ENCODE results near the gene ARHGEF28. TPM values are rescaled to one million over a fixed set of nuclear protein-coding genes. Genes with fewer than 3 reads are reported as not detected.

Gene ARHGEF28
- total RNA-seq, 1 donor from 2014 or later: 0.11 TPM

DNA sequence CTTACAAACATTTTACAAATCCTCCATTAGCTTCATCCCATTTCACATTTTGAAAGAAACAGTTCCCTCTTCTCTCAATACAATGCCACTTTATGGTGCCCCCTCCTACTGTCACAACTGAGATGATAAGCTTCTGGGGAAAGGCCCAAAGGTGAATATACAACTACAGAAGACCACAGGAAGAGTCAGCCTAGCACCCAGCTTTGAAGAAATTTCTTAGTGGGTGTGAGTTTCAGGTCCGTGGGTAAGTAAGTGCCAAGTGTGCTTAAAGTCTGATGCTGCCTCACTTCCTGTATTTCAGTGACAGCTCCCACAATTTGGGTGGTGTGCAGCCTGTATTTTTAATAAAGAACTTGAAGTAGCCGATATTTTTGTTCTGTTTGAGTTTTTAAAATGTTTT is 68.1 kb downstream of the ARHGEF28 start:
- no peak for DNase-seq (ENCODE audit: low spot score)
- H3K9me3 Mint-ChIP-seq: no peaks in the 10 kb centered on the region
- peaks cover 7% of the 10 kb centered on the region for H3K27me3 Mint-ChIP-seq (ENCODE audit: low read depth)
- no peak overlapping the region for H3K27ac Mint-ChIP-seq
- no peaks in the 10 kb centered on the region for H3K36me3 Mint-ChIP-seq (ENCODE audit: low read depth)
- H3K4me1 Mint-ChIP-seq (ENCODE audit: low read depth): peaks cover 26% of the 10 kb centered on the region
- intact Hi-C loops (cut with micrococcal nuclease): no loop called here
- no peak overlapping the region for H3K4me3 Mint-ChIP-seq (ENCODE audit: low read depth)

DNA sequence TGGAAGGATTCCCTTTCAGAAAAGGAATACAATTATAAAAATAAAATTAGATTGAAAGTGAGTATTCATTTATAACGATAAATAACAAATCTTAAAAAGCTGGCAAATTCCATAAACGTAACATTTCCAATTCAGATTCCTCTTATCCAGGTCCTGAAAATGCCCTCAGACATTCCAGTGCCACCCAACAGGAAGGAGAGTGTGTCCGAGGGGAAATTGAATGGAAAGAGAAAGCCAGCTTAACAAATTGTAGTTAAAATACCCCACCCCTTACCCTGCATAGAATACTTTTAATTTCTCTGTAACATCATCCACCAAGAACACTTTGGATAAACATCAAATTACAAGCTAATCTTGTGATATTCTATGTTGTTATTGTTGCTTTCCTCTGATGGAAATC is 72.0 kb downstream of the ARHGEF28 start:
- H3K4me1 Mint-ChIP-seq (ENCODE audit: low read depth): peaks cover 24% of the 10 kb centered on the region
- peaks cover 20% of the 10 kb centered on the region for H3K27me3 Mint-ChIP-seq (ENCODE audit: low read depth)
- no peaks in the 10 kb centered on the region for H3K9me3 Mint-ChIP-seq
- no peak overlapping the region for H3K4me3 Mint-ChIP-seq (ENCODE audit: low read depth)
- intact Hi-C loops (cut with micrococcal nuclease): no loop called here
- no peaks in the 10 kb centered on the region for H3K36me3 Mint-ChIP-seq (ENCODE audit: low read depth)
- no peak for DNase-seq (ENCODE audit: low spot score)
- no peak overlapping the region for H3K27ac Mint-ChIP-seq

DNA sequence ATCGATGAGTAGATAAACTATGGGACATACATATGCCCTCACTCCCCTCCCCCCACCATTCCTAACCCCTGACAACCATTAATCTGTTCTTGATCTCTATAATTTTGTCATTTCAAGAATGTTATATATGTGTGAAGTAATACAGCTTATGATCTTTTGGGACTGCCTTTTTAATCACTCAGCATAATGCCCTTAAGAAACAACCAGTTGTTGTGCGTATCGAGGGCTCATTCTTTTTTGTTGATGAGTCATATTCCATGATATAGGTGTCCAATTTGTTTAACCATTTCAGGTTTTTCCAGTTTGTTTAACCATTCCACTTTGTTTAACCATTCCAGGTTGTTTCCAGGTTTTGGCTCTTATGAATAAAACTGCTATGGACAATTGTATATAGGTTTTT is 75.6 kb downstream of the ARHGEF28 start:
- H3K4me3 Mint-ChIP-seq (ENCODE audit: low read depth): no peak overlapping the region
- H3K27ac Mint-ChIP-seq: no peak overlapping the region
- no peak for DNase-seq (ENCODE audit: low spot score)
- intact Hi-C loops (cut with micrococcal nuclease): no loop called here
- peaks cover 22% of the 10 kb centered on the region for H3K27me3 Mint-ChIP-seq (ENCODE audit: low read depth)
- H3K4me1 Mint-ChIP-seq (ENCODE audit: low read depth): no peaks in the 10 kb centered on the region
- H3K36me3 Mint-ChIP-seq (ENCODE audit: low read depth): no peaks in the 10 kb centered on the region
- no peaks in the 10 kb centered on the region for H3K9me3 Mint-ChIP-seq

DNA sequence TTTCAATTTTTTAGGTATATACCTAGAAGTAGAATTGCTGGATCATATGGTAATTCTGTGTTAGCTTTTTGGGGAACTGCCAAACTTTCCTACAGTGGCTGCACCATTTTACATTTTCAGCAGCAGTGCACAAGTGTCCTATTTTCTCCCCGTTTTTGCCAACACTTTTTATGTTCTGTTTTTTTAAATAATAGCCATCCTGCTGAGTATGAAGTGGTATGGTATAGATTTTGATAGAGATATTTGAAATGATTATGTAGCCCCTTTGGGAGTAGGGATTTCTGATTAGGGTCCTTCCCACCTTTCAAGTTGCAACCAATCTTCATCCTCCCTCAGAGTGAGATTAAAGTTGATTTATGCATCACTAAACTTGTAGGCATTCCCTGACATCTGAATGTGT is 76.5 kb downstream of the ARHGEF28 start:
- H3K27me3 Mint-ChIP-seq (ENCODE audit: low read depth): peaks cover 22% of the 10 kb centered on the region

DNA sequence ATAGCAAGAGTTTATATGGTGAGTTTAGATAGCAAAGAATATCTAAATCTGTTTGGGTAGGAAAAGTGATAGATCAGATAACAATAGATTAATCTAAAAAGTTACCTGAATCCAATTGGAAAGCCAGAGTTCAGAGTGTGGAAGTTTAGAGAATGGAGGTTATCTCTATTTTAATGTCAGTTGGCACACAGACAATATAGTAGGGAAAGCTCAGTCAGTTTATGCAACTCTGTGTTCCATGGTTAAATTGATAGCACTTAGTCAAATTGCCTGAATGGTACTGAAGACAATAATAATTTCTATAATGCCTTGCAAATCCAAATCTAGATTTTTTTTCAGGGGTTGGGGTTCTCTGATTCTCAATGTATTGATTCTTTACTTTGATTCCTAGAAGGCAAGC is 77.0 kb downstream of the ARHGEF28 start:
- no peak for DNase-seq (ENCODE audit: low spot score)
- intact Hi-C loops (cut with micrococcal nuclease): no loop called here
- Mint-ChIP-seq H3K9me3 (no peaks in the 10 kb centered on the region), H3K36me3 (ENCODE audit: low read depth) (no peaks in the 10 kb centered on the region), H3K27ac (no peak overlapping the region), H3K4me3 (ENCODE audit: low read depth) (no peak overlapping the region), H3K27me3 (ENCODE audit: low read depth) (peaks cover 22% of the 10 kb centered on the region), H3K4me1 (ENCODE audit: low read depth) (no peaks in the 10 kb centered on the region)

More for the DNA sequence above, 76.5 kb downstream of the ARHGEF28 start:
- no peak for DNase-seq (ENCODE audit: low spot score)
- Mint-ChIP-seq H3K4me3 (ENCODE audit: low read depth) (no peak overlapping the region), H3K4me1 (ENCODE audit: low read depth) (no peaks in the 10 kb centered on the region), H3K36me3 (ENCODE audit: low read depth) (no peaks in the 10 kb centered on the region), H3K27ac (no peak overlapping the region), H3K9me3 (no peaks in the 10 kb centered on the region)
- intact Hi-C loops (cut with micrococcal nuclease): no loop called here

DNA sequence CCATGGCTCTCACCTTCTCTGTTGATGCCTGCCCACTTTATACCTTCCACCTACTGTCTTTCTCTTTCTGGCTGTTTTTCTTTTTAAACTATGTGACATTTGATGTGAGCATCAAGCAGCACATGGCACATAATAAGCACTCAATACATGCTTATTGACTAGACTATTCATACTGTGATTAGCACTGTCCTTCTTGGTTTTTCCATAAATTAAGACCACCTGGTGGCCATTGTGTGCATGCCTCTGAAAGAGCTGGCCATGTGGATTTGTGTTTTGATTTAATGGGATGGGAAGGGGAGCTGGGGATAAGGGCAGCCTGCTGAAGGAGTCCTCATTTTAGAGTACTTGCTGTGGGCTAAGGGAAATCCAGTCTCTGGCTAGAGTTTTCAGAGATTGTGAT is 79.4 kb downstream of the ARHGEF28 start:
- peaks cover 17% of the 10 kb centered on the region for H3K27me3 Mint-ChIP-seq (ENCODE audit: low read depth)
- H3K36me3 Mint-ChIP-seq (ENCODE audit: low read depth): no peaks in the 10 kb centered on the region
- intact Hi-C loops (cut with micrococcal nuclease): no loop called here
- H3K9me3 Mint-ChIP-seq: no peaks in the 10 kb centered on the region
- H3K4me1 Mint-ChIP-seq (ENCODE audit: low read depth): no peaks in the 10 kb centered on the region
- DNase-seq (ENCODE audit: low spot score): no peak
- H3K4me3 Mint-ChIP-seq (ENCODE audit: low read depth): no peak overlapping the region
- H3K27ac Mint-ChIP-seq: no peak overlapping the region

DNA sequence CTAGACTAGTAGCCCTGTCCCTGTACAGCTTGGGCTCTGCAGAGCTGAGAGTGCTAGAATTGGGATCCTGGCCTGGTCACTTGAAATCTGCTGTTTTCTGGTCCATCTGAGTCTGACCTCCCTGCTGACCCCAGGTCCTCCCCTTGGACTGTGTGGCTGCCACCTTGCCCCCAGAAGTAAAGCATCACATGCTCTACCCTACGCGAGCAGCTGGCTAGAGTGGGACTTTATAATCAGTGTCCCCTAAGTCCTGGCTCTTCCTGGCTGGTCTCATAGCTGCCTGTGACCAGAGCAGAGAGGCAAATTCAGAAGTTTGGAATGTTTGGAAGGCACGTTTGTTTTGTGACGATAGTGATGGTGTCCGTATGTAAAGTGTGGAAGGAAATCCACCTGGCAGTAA is 81.0 kb downstream of the ARHGEF28 start:
- H3K36me3 Mint-ChIP-seq (ENCODE audit: low read depth): no peaks in the 10 kb centered on the region
- no peak for DNase-seq (ENCODE audit: low spot score)
- peaks cover 11% of the 10 kb centered on the region for H3K27me3 Mint-ChIP-seq (ENCODE audit: low read depth)
- intact Hi-C loops (cut with micrococcal nuclease): no loop called here
- H3K4me3 Mint-ChIP-seq (ENCODE audit: low read depth): no peak overlapping the region
- H3K4me1 Mint-ChIP-seq (ENCODE audit: low read depth): no peaks in the 10 kb centered on the region
- no peaks in the 10 kb centered on the region for H3K9me3 Mint-ChIP-seq
- no peak overlapping the region for H3K27ac Mint-ChIP-seq

DNA sequence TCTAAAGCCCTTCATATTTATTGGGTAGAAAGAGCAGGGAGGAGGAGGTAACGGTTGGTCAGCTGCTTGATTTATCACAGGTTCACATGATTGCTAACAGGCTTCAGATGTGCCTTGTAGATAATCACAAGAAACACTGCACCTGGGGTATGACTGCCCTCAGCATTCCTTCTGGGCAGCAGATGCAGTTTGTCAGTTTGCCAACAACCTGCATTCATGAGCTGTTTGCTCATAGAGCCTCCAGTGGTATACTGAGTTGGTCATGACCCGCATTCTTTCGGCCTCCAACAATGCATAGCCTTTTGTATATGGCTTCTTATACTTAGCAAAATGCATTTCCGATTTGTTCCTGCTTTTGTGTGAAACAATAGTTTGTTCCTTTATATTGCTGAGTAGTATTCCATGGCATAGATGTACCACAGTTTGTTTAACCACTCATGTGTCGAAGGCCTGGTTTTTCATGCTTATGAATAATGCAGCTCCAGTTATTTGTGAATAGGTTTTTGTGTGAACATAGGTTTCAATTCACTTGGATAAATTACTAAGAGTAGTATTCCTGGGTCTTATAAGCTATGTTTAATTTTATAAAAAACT is 83.6 kb downstream of the ARHGEF28 start:
- no peak overlapping the region for H3K27ac Mint-ChIP-seq
- no peaks in the 10 kb centered on the region for H3K4me1 Mint-ChIP-seq (ENCODE audit: low read depth)
- no peak overlapping the region for H3K4me3 Mint-ChIP-seq (ENCODE audit: low read depth)
- no peaks in the 10 kb centered on the region for H3K36me3 Mint-ChIP-seq (ENCODE audit: low read depth)
- intact Hi-C loops (cut with micrococcal nuclease): no loop called here
- H3K27me3 Mint-ChIP-seq (ENCODE audit: low read depth): peaks cover 6% of the 10 kb centered on the region
- DNase-seq (ENCODE audit: low spot score): no peak
- H3K9me3 Mint-ChIP-seq: no peaks in the 10 kb centered on the region

DNA sequence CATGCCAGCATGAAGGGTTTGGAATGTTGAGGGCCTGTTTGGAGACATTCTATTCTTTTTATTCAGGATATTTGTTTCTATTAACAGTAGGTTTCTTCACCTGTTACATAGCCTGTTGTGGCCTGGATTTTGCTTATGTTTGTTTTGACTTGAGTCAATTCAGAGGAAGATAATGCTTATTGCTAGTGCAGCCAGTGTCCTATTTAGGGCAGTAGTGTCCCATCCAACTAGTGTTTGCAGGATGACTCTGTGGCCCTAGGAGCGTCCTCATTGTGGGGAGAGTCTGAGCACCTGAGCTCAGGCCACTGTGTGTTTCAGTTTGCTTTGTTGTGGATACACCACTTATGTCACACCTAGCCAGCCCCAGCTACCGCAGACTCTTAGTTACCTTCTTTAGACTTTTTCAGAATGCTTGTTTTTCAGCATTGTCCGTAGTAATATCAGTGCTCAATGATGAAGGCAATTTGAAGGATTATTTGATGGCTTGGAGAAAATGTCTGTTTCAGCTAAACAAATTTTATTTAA is 90.3 kb downstream of the ARHGEF28 start:
- Mint-ChIP-seq H3K9me3 (no peaks in the 10 kb centered on the region), H3K4me1 (ENCODE audit: low read depth) (no peaks in the 10 kb centered on the region), H3K27me3 (ENCODE audit: low read depth) (peaks cover 7% of the 10 kb centered on the region), H3K36me3 (ENCODE audit: low read depth) (no peaks in the 10 kb centered on the region), H3K4me3 (ENCODE audit: low read depth) (no peak overlapping the region), H3K27ac (no peak overlapping the region)
- intact Hi-C loops (cut with micrococcal nuclease): no loop called here
- DNase-seq (ENCODE audit: low spot score): no peak

DNA sequence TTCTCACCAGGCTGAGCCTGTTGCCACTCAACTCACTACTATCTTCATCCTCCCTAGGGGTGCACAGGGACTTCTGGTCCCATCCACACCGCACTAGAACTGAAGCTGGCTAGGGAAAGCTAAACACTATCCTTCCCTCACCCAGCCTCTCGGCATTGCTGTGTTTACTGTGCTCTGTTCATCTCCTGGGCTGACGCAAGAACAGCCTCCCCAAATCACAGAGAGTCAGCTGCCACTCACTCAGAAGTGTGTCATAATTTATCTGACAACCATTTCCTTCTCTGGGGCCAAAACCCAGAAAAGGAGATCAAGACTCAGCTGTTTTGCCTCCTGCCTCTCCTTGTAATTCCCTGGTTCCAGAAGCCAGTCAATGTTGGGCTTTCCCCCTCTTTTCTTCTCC is 92.8 kb downstream of the ARHGEF28 start:
- H3K4me3 Mint-ChIP-seq (ENCODE audit: low read depth): no peak overlapping the region

DNA sequence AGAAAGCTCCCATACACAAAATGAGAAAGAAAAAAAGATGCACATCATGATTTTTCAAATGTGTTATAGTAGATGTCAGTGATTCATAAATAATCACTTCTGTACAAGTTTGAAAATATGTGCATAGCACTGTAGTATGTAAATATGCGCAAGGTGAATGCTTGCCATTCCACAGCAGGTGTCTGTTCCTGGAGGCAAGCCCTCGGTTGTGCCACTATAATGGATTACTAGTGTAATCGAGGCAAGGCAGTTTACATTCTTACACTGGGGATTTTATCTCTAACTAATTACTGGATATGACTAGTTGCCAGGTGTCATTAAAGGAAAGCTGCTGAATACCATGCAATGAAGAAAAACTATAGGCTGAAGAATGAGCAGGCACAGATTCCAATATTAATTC is 93.6 kb downstream of the ARHGEF28 start:
- no peaks in the 10 kb centered on the region for H3K4me1 Mint-ChIP-seq (ENCODE audit: low read depth)
- DNase-seq (ENCODE audit: low spot score): no peak
- H3K27ac Mint-ChIP-seq: no peak overlapping the region
- no peaks in the 10 kb centered on the region for H3K9me3 Mint-ChIP-seq
- H3K27me3 Mint-ChIP-seq (ENCODE audit: low read depth): peaks cover 11% of the 10 kb centered on the region
- no peak overlapping the region for H3K4me3 Mint-ChIP-seq (ENCODE audit: low read depth)
- intact Hi-C loops (cut with micrococcal nuclease): no loop called here
- no peaks in the 10 kb centered on the region for H3K36me3 Mint-ChIP-seq (ENCODE audit: low read depth)

More for the DNA sequence above, 92.8 kb downstream of the ARHGEF28 start:
- Mint-ChIP-seq H3K36me3 (ENCODE audit: low read depth) (no peaks in the 10 kb centered on the region), H3K4me1 (ENCODE audit: low read depth) (no peaks in the 10 kb centered on the region), H3K27ac (no peak overlapping the region), H3K27me3 (ENCODE audit: low read depth) (peaks cover 7% of the 10 kb centered on the region), H3K9me3 (no peaks in the 10 kb centered on the region)
- intact Hi-C loops (cut with micrococcal nuclease): no loop called here
- no peak for DNase-seq (ENCODE audit: low spot score)

DNA sequence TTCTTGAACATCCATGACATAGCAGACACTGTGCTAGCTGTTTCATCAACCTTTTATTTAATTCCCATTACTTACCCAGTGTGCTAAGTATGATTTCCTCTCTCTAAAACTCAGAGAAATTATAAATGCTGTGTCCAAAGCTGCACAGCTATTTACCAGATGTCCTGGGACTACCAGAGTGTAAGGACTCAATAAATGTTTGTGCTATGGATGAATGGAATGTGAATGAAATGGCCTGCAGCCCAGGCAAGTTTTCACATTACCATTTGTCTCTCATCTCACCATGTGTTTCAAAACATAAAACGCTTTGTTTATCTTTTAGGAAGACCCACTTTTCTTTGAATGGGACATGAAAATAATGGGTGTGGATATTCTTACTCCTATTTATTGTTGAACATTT is 96.2 kb downstream of the ARHGEF28 start:
- intact Hi-C loops (cut with micrococcal nuclease): no loop called here
- Mint-ChIP-seq H3K36me3 (ENCODE audit: low read depth) (no peaks in the 10 kb centered on the region), H3K27me3 (ENCODE audit: low read depth) (peaks cover 11% of the 10 kb centered on the region), H3K27ac (no peak overlapping the region), H3K4me3 (ENCODE audit: low read depth) (no peak overlapping the region), H3K4me1 (ENCODE audit: low read depth) (no peaks in the 10 kb centered on the region), H3K9me3 (no peaks in the 10 kb centered on the region)
- DNase-seq (ENCODE audit: low spot score): no peak

DNA sequence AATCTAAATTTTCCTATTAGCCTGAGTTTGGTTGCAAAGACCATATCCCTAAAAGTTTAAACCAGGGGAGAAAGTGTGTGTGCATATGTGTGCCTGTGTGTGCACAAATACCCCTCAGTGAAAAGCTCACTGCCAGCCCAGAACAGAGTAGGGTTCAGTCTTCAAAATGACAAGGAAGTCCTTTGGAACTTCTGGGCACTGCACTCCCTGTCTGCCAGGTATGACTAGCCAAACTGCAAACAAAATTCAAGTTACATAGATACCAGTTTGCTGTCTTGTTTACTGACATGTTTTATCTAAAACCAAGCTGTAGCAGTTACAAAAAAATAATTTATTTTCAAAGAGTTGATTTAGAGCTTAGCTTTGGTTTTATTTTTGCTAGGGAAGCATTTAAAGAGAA is 100.1 kb downstream of the ARHGEF28 start:
- no peaks in the 10 kb centered on the region for H3K36me3 Mint-ChIP-seq (ENCODE audit: low read depth)
- intact Hi-C loops (cut with micrococcal nuclease): no loop called here

More for the DNA sequence above, 100.1 kb downstream of the ARHGEF28 start:
- no peaks in the 10 kb centered on the region for H3K9me3 Mint-ChIP-seq
- no peaks in the 10 kb centered on the region for H3K4me1 Mint-ChIP-seq (ENCODE audit: low read depth)
- H3K27ac Mint-ChIP-seq: no peak overlapping the region
- H3K27me3 Mint-ChIP-seq (ENCODE audit: low read depth): peaks cover 14% of the 10 kb centered on the region
- no peak overlapping the region for H3K4me3 Mint-ChIP-seq (ENCODE audit: low read depth)
- DNase-seq (ENCODE audit: low spot score): no peak
